HG03520 (cell line): ENCODE data around the gene CTCFL.

Source experiments
- ATAC-seq: cut with Tn5 transposase; IDR thresholded peaks from one replicate; pipeline ENCODE4 v1.9.1; 2021; ENCODE audit warnings: mild to moderate bottlenecking, moderate library complexity; ENCODE audit not compliant: unreplicated experiment

The CTCFL gene

DNA sequence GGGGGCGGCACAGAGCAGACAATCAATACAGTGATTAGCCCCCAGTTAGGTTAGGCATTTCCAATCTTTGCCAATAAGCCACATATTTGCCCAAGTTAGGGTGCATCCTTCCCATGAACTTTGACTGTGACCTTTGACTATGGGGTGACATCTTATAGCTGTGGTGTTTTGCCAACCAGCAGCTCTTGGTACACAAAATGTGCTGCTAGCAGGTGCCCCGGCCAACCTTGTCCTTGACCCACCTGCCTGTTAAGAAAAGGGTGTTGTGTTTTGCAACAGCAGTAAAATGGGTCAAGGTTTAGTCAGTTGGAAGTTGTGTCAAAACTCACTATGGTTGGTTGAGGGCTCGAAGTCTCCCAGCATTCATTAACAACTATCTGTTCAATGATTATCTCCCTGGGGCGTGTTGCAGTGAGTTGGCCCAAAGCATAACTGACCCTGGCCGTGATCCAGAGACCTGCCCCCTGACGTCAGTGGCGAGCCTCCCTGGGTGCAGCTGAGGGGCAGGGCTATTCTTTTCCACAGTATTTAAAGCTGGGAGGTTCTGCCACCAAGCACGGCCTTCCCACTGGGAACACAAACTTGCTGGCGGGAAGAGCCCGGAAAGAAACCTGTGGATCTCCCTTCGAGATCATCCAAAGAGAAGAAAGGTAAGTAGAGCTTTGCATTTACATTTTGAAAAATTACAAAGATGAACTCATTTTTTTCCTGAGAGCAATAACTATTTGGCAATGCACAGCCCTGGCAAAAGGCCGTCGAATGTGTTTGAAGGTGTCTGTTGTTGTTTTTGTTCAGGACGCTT, 35.8 kb upstream of the CTCFL start, which contains the start of gene PCK1:
Gene PCK1, plus strand, starts transcription at position 557 of the 802 bp plus-strand sequence. CDS start 302 bp downstream, outside the sequence.
- ATAC-seq, result no peak

DNA sequence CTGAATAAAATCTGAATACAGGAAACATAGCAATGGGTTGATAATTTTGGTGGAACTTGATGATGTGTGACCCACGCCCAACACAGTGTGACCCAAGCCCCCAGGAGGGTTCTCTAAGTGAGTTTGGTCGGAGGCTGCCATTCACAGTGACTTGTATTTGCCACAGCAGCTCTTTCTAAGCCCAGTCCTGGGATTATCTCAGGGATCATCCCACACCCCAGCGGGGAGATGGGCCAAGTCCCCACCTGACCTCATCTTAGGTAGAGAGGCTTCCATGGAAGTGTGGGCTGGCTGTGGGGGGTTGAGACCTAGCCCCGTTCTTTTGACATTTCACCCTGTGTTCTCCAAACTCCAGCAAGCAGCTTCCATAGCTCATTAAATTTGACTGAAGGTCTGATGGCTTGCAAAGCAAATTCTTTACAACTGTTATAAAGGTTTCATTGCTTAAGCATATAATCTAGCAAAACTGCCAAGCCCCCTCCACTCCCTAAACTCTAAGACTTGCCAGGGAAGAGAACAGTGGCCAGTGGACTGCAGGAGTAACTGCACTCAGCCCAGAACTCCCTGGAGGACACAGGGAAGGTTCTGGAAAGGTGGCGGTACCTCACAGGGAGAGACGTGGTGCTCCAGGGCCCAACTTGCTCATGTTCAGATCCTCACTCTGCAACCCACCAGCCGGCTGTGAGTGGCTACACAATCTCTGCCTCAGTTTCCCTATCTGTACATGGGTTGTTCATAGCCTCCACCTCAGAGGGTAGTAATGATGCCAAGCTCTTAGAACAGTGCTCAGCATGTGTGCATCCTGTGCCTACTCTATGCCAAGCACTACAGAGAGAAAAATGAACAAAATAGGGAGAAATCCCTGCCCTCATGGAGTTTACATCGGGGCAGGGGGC, 35.0 kb upstream of the CTCFL start:
- no peak for ATAC-seq

- no peak for ATAC-seq
Measured at GRCh38 chr20:57559289-57559634, 34.3 kb upstream of the CTCFL start.

DNA sequence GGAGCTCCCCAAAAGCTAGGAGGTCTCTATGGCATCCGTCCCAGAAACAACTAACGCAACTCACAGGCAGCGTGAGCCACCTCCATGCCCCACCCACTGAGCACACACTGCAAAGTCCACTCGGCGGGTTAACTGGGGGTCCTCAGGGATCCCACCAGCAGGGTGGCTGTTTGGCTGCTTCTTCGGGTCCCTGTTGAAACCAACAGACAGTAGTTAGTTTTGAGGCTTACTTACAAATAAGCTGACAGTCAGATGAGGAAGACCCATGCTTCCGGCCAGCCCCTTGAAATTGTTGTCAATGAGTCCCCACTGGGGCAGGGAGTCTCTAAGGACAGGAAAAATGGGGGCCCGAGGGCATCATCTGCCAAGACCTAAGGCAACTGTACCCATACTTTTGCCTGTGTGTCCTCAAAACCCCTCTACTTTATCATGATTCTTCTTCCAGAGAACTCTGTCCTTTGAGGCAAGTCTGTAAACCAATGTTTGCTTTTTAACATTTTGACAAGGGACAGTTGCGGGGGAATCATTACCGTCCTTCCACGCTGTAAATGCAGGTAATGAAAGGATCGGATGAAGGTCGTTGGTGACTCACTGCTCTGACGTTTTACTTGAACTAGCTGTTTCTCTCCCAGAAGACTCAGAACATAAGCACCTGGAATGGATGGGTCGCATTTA, 33.8 kb upstream of the CTCFL start:
- ATAC-seq, result no peak

DNA sequence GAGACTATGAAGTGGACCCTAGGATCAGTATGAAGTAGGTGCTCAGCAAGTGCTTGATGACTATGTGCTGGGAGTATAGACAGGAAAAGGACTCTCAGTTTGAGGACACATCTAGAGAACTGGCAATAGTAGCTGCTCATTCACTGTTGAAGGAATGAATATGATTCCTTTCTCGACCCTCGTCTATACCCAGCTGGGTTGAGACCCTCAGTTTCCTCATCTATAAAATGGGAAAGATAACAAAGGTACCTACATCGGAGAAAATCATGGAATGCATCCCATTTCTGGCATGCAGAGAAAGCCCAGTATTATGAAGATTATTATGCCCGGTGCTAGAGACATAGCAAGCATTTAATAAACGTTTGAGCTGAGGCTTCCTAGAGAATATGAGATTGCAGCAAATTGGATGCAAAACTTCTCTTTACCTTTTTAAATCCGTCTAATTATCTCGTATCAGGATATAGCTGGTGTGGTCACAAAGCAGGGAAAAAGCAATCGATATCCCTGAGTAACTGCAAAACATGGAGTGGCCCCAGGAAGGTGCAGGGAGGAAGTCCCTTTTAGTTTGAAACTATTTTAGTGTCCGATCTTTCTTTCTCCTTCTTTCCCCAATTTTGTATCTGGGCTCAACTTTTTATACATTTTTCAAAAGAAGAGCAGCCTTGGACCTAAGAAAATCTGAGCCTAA, 33.1 kb upstream of the CTCFL start:
- ATAC-seq, result no peak

- ATAC-seq, result no peak
Measured at GRCh38 chr20:57556980-57557274, 32.0 kb upstream of the CTCFL start.

DNA sequence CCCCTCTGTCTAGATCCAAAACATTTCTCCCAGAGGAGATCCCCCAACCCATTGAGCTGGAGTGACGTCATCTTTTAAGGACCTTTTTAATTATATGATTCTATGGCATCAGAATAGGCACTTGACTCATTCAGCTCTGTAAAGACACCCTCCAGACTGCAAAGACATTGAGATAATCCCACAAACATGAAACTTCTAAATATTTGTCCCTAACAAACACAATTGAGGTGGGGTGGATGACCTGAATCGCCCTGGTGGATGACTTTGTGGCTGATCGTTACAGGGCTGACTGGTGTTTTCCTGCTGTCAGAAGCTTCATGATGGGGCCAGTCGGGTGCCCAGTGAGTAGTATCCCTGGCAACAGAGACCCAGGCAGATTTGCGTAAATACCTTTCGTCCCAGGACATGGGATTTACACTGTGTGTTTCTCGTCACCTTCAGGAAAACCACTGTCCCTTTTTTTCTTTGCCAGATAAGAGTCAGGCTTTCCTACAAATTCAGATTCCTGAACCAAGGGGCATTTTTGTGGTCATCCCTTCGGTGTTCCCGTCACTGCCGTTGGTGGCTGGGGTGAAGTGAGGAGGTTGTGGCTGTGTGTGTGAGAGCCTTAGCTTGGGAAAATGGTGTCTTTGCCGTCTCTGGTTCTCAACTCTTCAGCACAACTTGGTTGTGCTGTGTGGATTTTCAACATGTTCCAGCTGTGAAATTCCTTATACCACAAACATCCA, 30.7 kb upstream of the CTCFL start:
- ATAC-seq, result no peak

GRCh38 chr20:57553376-57554018, 28.6 kb upstream of the CTCFL start:
- ATAC-seq, result no peak

DNA sequence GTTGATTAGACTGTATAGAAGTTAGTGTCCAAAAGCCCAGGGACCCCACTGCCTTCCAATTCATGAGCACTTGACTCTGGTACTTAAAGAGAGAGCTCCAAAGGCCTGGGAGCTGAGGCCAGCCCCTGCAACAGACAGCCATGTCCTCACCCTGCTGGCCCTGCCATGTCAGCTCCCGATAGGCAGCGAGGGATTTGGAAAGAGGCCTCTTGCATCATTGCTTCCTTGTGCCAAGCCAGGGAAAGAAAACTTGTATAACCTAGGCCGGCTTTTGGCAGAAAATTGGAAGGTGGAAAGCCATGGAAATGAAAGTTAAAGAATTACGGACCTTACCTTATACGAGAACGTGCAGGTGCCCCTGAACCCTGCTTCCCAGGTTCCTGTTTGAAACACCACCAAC, 27.5 kb upstream of the CTCFL start:
- no peak for ATAC-seq

DNA sequence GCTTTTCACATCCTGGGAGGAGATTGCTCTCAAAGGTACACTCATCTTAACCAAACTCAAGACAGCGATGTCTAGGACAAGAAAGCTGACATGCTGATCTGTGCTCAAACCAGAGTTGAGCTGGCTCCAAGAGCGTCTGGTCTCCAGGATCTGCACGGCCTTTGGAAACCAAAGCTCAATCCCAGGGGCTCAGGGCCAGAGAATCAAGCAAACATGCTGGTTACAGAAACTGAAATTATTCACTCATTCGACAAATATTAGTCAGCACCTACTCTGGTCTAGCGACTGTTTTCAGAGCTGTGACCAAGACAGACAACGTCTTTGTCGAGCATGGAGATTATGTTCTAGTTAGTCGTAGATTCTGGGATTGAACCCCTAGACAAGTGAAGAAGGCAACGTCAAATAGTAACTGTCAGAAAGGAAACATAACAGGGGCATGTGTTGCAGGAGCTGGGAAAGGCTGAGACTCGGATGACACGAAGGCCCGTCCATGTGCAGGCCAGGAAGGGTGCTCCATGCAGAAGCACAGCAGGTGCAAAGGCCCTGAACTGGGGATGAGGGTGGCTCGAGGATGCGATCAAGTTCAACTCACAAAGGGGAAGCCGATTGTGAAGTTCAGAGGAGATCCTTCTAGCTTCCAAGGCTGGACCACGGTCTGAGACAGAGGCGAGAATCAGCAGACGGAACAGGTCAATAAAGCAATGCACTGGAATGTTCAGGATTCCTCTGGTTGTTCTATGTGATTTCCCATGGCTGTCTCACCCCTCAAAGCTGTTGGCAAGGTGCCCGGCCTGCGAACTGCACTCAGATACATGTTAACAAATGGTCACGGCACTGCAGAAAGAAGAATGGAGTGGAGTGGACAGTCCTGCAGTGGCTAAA, 23.5 kb upstream of the CTCFL start:
- ATAC-seq, result no peak

- no peak for ATAC-seq
Measured at GRCh38 chr20:57546956-57547649, 22.2 kb upstream of the CTCFL start.

DNA sequence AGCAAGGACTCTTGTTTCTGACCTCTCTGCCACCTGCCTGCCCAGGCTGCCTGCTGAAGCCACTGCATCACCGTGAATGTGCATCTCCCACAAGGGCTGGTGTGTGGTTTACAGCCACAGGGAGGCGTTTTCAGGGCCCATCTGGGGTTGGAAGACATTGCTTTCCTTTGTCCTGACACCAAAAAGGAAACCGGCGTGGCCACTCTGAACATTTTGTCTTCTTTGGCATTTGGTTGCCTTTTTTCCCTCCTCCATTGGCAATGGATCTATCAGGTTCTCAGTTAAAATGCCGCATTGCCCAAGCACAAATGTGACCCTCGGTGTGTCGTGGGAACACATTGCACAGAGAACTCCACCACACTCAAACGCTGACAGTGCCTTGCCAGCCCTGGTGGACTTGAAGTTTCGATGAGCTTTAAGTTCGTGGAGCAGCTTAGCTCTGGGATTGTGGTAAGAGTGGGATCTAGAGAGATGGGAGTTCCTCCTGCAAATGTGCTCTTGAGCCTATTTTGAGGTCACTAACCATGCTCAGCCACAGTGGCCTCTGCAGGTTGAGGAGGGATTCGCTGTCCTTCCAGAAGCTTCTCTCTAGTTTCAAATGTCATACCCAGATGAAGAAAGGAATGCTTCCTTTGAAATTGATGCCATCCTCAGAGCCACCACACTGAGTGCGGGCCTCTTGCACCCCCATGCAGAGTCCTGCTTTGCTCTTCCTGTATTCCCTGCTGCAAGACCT, 21.2 kb upstream of the CTCFL start:
- ATAC-seq, result no peak

- no peak for ATAC-seq
Measured at GRCh38 chr20:57544838-57545564, 20.1 kb upstream of the CTCFL start.

DNA sequence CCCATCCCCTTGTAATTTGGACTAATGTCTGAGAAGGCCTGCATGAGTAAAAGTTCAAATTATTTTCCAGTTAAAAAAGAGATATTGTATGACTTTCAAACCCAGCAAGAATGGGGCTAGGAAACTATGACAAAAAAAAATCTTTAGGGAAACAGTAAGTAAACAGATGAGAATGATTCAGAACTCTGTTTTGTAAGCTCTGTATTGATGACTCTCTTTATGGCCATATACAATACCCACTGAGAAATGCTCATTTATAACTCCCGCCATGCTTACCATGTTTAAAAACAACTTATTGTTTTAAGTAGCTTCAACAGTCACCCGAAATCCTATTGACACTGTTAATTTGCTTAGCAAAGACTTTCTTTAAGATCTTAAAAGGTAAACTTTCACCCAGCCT, 18.8 kb upstream of the CTCFL start:
- ATAC-seq, result no peak

- ATAC-seq, result no peak
Measured at GRCh38 chr20:57540890-57541580, 16.1 kb upstream of the CTCFL start.

DNA sequence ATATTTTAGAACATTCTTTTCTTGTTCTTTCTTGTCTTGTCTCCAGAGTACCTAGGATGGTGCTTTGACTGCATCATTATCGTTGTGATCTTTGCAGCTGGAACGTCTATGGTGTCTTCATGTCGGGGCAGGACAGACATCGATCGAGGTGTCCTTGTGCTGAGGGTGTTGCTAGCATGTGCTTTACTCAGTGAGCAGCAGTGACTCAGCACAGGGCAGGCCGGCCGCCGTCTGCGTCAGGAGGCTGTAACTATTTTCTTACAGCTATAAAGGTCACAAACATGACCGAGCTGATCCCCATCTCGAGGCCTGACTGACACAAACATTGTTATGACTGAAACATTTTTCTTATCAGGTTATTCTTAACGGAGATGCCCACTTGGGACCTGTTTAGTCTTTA, 14.9 kb upstream of the CTCFL start:
- no peak for ATAC-seq
